ENCODE results near the gene PTPN23. TPM values are rescaled to one million over a fixed set of nuclear protein-coding genes. Genes with fewer than 3 reads are reported as not detected.

Gene PTPN23
- total and polyA plus RNA-seq, 2 of the 8 experiments (the other 6 are each of a cell fraction or from before 2014, with no cell fraction given), result 2.9 to 46.7 TPM

GRCh38 chr3:47436180-47436579 is 55.4 kb downstream of the PTPN23 start:
- Histone ChIP-seq H4K8ac (ENCODE audit: extremely low read depth, insufficient read depth, low read length) (no peak overlapping the region), H3K27me3 (replicated peaks in 1 of 4; ENCODE audit: control insufficient read depth in 3 of 4, extremely low read depth in 1 of 4, insufficient read depth in 3 of 4, low read length in 3 of 4) (no peaks in the 10 kb centered on the region), H4K5ac (ENCODE audit: insufficient read length, low read depth, low read length) (no peak overlapping the region), H3K36me3 (ENCODE audit: control insufficient read depth in 2 of 4, insufficient read depth in 4 of 4, low read length in 3 of 4) (peaks cover 2 to 37% (median 27%) of the 10 kb centered on the region in 4 experiments; a peak in 7 of 8 replicates), H3K9me3 (ENCODE audit: insufficient read depth in 2 of 2, low read depth in 1 of 2, low read length in 1 of 2) (no peaks in the 10 kb centered on the region), H4K20me1 (replicated peaks in 1 of 2; ENCODE audit: control insufficient read depth in 1 of 2, insufficient read depth in 2 of 2, low read length in 2 of 2) (peaks cover 3 to 4% of the 10 kb centered on the region in 2 experiments), H3K79me2 (ENCODE audit: control insufficient read depth in 1 of 2, insufficient read depth in 2 of 2, low read length in 2 of 2) (peaks cover 0 to 12% of the 10 kb centered on the region in 2 experiments; a peak in 1 of 4 replicates), H3K56ac (replicated peaks; ENCODE audit: insufficient read length, low read depth, low read length) (no peak overlapping the region), H3K23ac (ENCODE audit: insufficient read length) (no peak overlapping the region), H3K27ac (ENCODE audit: low read depth, low read length) (no peak overlapping the region), H2BK5ac (ENCODE audit: low read depth, low read length) (no peak overlapping the region), H2BK15ac (ENCODE audit: low read length) (no peak overlapping the region), H2BK12ac (ENCODE audit: low read depth, low read length) (no peak overlapping the region), H3K4me2 (ENCODE audit: insufficient read depth in 1 of 2, low read depth in 2 of 2, low read length in 2 of 2) (no peak overlapping the region), H3K79me1 (ENCODE audit: low read depth, low read length) (peaks cover 3% of the 10 kb centered on the region; the same call in 1 of the 2 replicates), H3K4me3 (ENCODE audit: extremely low read depth in 1 of 4, insufficient read depth in 2 of 4, low read depth in 3 of 4, low read length in 4 of 4) (no peak overlapping the region), H3K4me1 (replicated peaks in 1 of 4; ENCODE audit: control insufficient read depth in 3 of 4, insufficient read depth in 4 of 4, low read length in 3 of 4) (peaks cover 0 to 3% (median 0%) of the 10 kb centered on the region in 4 experiments; a peak in 1 of 7 replicates), H4K91ac (replicated peaks; ENCODE audit: insufficient read length, low read length) (no peak overlapping the region), H3K18ac (ENCODE audit: extremely low read depth, low read length) (no peak overlapping the region), H3K14ac (ENCODE audit: insufficient read length) (no peak overlapping the region), H3K4ac (replicated peaks; ENCODE audit: insufficient read length, low read depth, low read length) (no peak overlapping the region), H3K9ac (replicated peaks in 1 of 4; ENCODE audit: extremely low read depth in 1 of 4, low read depth in 3 of 4, low read length in 3 of 4) (no peak overlapping the region), H2AFZ (ENCODE audit: low read length) (no peak overlapping the region), H2AK5ac (ENCODE audit: low read depth, low read length) (no peak overlapping the region), H2BK20ac (ENCODE audit: low read length) (no peak overlapping the region), H3K23me2 (ENCODE audit: low read depth, low read length) (no peaks in the 10 kb centered on the region), H2BK120ac (replicated peaks; ENCODE audit: low read depth, low read length) (no peak overlapping the region)
- FAIRE-seq (no peak), DNase-seq (ENCODE audit: low read depth in 1 of 2, low spot score in 2 of 2) (no peak)
- CTCF ChIA-PET (ENCODE audit: partially characterized antibody), result interaction anchor here (0.6 to 8.5 kb wide), 5 partner anchors 11 to 308 kb away, joined by 3 to 66 read pairs (median 5); no protein-coding TSS in a partner anchor
- 93% methylated on average over 5 of the region's 5 CpGs; no CpG with 5 or more reads in 1 of the 2 experiments for WGBS, 2 experiments (ENCODE audit: extremely low coverage in 1 of 2, insufficient coverage in 1 of 2, insufficient read length in 1 of 2, insufficient replicate concordance in 2 of 2, low coverage in 1 of 2, low lambda C conversion rate in 2 of 2, missing lambda C conversion rate in 1 of 2)
- POLR2A ChIA-PET (ENCODE audit: partially characterized antibody), result interaction anchor here (1.3 kb wide), 1 partner anchor 14 kb away, joined by 3 read pairs; no protein-coding TSS in a partner anchor
- TF ChIP-seq, protein P1, sequence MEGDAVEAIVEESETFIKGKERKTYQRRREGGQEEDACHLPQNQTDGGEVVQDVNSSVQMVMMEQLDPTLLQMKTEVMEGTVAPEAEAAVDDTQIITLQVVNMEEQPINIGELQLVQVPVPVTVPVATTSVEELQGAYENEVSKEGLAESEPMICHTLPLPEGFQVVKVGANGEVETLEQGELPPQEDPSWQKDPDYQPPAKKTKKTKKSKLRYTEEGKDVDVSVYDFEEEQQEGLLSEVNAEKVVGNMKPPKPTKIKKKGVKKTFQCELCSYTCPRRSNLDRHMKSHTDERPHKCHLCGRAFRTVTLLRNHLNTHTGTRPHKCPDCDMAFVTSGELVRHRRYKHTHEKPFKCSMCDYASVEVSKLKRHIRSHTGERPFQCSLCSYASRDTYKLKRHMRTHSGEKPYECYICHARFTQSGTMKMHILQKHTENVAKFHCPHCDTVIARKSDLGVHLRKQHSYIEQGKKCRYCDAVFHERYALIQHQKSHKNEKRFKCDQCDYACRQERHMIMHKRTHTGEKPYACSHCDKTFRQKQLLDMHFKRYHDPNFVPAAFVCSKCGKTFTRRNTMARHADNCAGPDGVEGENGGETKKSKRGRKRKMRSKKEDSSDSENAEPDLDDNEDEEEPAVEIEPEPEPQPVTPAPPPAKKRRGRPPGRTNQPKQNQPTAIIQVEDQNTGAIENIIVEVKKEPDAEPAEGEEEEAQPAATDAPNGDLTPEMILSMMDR (IDR thresholded peaks at IDR 0.05; ENCODE audit: control extremely low read depth in 1 of 3, insufficient read depth in 1 of 3, low read depth in 1 of 3, low read length in 3 of 3), result no peak
- TF ChIP-seq MAFK (IDR thresholded peaks at IDR 0.05; ENCODE audit: low read depth, low read length), result no peak
